ENCODE data around the gene KIF5C.

- TF ChIP-seq FOXK2 (IDR thresholded peaks at IDR 0.05) = no peak
- no peak for TF ChIP-seq GPBP1L1 (CRISPR knock-in tag; IDR thresholded peaks at IDR 0.05)
- TF ChIP-seq, protein P1, sequence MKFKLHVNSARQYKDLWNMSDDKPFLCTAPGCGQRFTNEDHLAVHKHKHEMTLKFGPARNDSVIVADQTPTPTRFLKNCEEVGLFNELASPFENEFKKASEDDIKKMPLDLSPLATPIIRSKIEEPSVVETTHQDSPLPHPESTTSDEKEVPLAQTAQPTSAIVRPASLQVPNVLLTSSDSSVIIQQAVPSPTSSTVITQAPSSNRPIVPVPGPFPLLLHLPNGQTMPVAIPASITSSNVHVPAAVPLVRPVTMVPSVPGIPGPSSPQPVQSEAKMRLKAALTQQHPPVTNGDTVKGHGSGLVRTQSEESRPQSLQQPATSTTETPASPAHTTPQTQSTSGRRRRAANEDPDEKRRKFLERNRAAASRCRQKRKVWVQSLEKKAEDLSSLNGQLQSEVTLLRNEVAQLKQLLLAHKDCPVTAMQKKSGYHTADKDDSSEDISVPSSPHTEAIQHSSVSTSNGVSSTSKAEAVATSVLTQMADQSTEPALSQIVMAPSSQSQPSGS (CRISPR knock-in tag; IDR thresholded peaks at IDR 0.05) = no peak
Observed at GRCh38 chr2:149038442-149039212, 163.6 kb downstream of the KIF5C start, which contains the start of gene LYPD6B.
